OCI-LY1 (cell line): Measurements from ENCODE around the gene C11orf91.

Experiments
- H2AFZ ChIP-seq: fragments of 200-600 bp; sonication (generic), shearing (Covaris generic); 2 replicates; pipeline ENCODE4 v1.6.0; 2014; ENCODE audit warnings: antibody characterized with exemption, mild to moderate bottlenecking, low read length
- H3F3A ChIP-seq: fragments of 200-600 bp; sonication (generic), shearing (Covaris generic); 2 replicates; pipeline ENCODE4 v1.6.0; 2014; ENCODE audit warnings: mild to moderate bottlenecking, antibody characterized with exemption, low read length, moderate library complexity; ENCODE audit not compliant: insufficient read depth
- H3K27ac ChIP-seq: fragments of 200-600 bp; sonication (generic); 2 replicates; pipeline ENCODE4 v1.5.1; 2014; ENCODE audit warnings: low read length, mixed run types, mild to moderate bottlenecking, low read depth; ENCODE audit not compliant: poor library complexity, severe bottlenecking
- H3K27me3 ChIP-seq: fragments of 200-600 bp; sonication (generic); 2 replicates; pipeline ENCODE4 v1.6.0; 2014; ENCODE audit warnings: antibody characterized with exemption, mild to moderate bottlenecking, low read length, moderate library complexity; ENCODE audit not compliant: insufficient read depth
- H3K36me3 ChIP-seq: fragments of 200-600 bp; sonication (generic); 2 replicates; pipeline ENCODE4 v1.6.1; 2014; ENCODE audit warnings: mild to moderate bottlenecking, antibody characterized with exemption, low read length, moderate library complexity, mixed read lengths; ENCODE audit not compliant: insufficient read depth
- H3K4me1 ChIP-seq: fragments of 200-600 bp; sonication (generic); 2 replicates; pipeline ENCODE4 v1.5.1; 2014; ENCODE audit warnings: mild to moderate bottlenecking, low read length, moderate library complexity; ENCODE audit not compliant: insufficient read depth, severe bottlenecking
- H3K4me2 ChIP-seq: fragments of 200-600 bp; sonication (generic), shearing (Covaris generic); 2 replicates; pipeline ENCODE4 v1.6.1; 2014; ENCODE audit warnings: low read length
- H3K4me3 ChIP-seq: fragments of 200-600 bp; sonication (generic); 2 replicates; pipeline ENCODE4 v1.5.1; 2014; ENCODE audit warnings: low read length, low read depth, mild to moderate bottlenecking, mixed read lengths; ENCODE audit not compliant: poor library complexity, severe bottlenecking
- H3K79me2 ChIP-seq: fragments of 200-600 bp; shearing (Covaris generic); 2 replicates; pipeline ENCODE4 v1.6.1; 2016; ENCODE audit warnings: mixed run types, low read length, mixed read lengths; ENCODE audit not compliant: insufficient read depth
- H3K9ac ChIP-seq: fragments of 200-600 bp; sonication (generic), shearing (Covaris generic); 2 replicates; pipeline ENCODE4 v1.6.1; 2014; ENCODE audit warnings: mild to moderate bottlenecking, low read length, mixed read lengths
- H3K9me2 ChIP-seq: fragments of 200-600 bp; sonication (generic), shearing (Covaris generic); 2 replicates; pipeline ENCODE4 v1.6.1; 2014; ENCODE audit warnings: low read depth, mild to moderate bottlenecking, low read length, mixed read lengths
- H3K9me3 ChIP-seq: fragments of 200-600 bp; shearing (Covaris generic); 2 replicates; pipeline ENCODE4 v1.6.1; 2014; ENCODE audit warnings: low read length, mixed read lengths
- H4K20me1 ChIP-seq: fragments of 200-600 bp; sonication (generic), shearing (Covaris generic); 2 replicates; pipeline ENCODE4 v1.6.0; 2016; ENCODE audit warnings: mild to moderate bottlenecking, low read length; ENCODE audit not compliant: insufficient read depth
- CTCF ChIP-seq: fragments of 200-600 bp; sonication (generic), shearing (Covaris generic); IDR thresholded peaks from 2 replicates; pipeline ENCODE4 v1.5.1; 2017; ENCODE audit warnings: mild to moderate bottlenecking, antibody characterized with exemption, low read length, moderate library complexity, mixed read lengths
- EZH2 ChIP-seq: fragments of 200-600 bp; sonication (generic), shearing (Covaris generic); IDR thresholded peaks from 2 replicates; pipeline ENCODE4 v1.8.0; 2017; ENCODE audit warnings: borderline replicate concordance, mixed run types, mild to moderate bottlenecking, antibody characterized with exemption, low read length, moderate library complexity, mixed read lengths

Gene C11orf91

GRCh38 chr11:33703234-33703633 lies 2.6 kb upstream of the C11orf91 start:
- H3K9ac ChIP-seq, result no peak overlapping the region
- 0 out of 2 replicates have a peak, but pooled peaks cover under 1% of the 10 kb centered on the region for H3K27me3 ChIP-seq
- H3K36me3 ChIP-seq, result peaks cover 11% of the 10 kb centered on the region; the same call in 1 of the 2 replicates
- H2AFZ ChIP-seq, result no peak overlapping the region
- no peak overlapping the region for H3K27ac ChIP-seq
- H3K4me2 ChIP-seq, result no peak overlapping the region
- H3F3A ChIP-seq, result no peaks in the 10 kb centered on the region
- no peak overlapping the region for H3K4me3 ChIP-seq
- TF ChIP-seq EZH2 (no peak), CTCF (no peak)
- H4K20me1 ChIP-seq, result no peaks in the 10 kb centered on the region
- no peaks in the 10 kb centered on the region for H3K9me3 ChIP-seq
- peaks cover 6% of the 10 kb centered on the region for H3K4me1 ChIP-seq
- H3K9me2 ChIP-seq, result no peaks in the 10 kb centered on the region
- no peaks in the 10 kb centered on the region for H3K79me2 ChIP-seq

- Histone ChIP-seq H3K4me3 (peak overlapping the region; percentile 57), H4K20me1 (no peaks in the 10 kb centered on the region), H3K9ac (peak overlapping the region; percentile 41; the same call in 1 of the 2 replicates), H3K27ac (no peak overlapping the region), H3K79me2 (no peaks in the 10 kb centered on the region), H3K9me3 (no peaks in the 10 kb centered on the region), H3F3A (no peaks in the 10 kb centered on the region), H3K4me1 (peaks cover 6% of the 10 kb centered on the region), H3K27me3 (0 out of 2 replicates have a peak, but pooled peaks cover 4% of the 10 kb centered on the region), H3K9me2 (no peaks in the 10 kb centered on the region), H2AFZ (no peak overlapping the region), H3K4me2 (peak overlapping the region; percentile 77), H3K36me3 (0 out of 2 replicates have a peak, but pooled peaks cover 3% of the 10 kb centered on the region)
- TF ChIP-seq CTCF (no peak), EZH2 (no peak)
Observed at GRCh38 chr11:33701302-33702230, 940 bp upstream of the C11orf91 start.

GRCh38 chr11:33700063-33700501 lies 544 bp downstream of the C11orf91 start:
- peak overlapping the region; percentile 77 for H3K4me2 ChIP-seq

More at GRCh38 chr11:33700063-33700501, 544 bp downstream of the C11orf91 start:
- 0 out of 2 replicates have a peak, but pooled peaks cover under 1% of the 10 kb centered on the region for H3K36me3 ChIP-seq
- 0 out of 2 replicates have a peak, but pooled peaks cover 4% of the 10 kb centered on the region for H3K27me3 ChIP-seq
- H3K27ac ChIP-seq, result no peak overlapping the region
- no peak overlapping the region for H3K9ac ChIP-seq
- H3K4me3 ChIP-seq, result peak overlapping the region; percentile 57
- no peaks in the 10 kb centered on the region for H3K9me3 ChIP-seq
- no peaks in the 10 kb centered on the region for H4K20me1 ChIP-seq
- H3K9me2 ChIP-seq, result no peaks in the 10 kb centered on the region
- no peak overlapping the region for H2AFZ ChIP-seq
- H3K4me1 ChIP-seq, result peaks cover 11% of the 10 kb centered on the region
- TF ChIP-seq CTCF (no peak), EZH2 (no peak)
- no peaks in the 10 kb centered on the region for H3F3A ChIP-seq
- H3K79me2 ChIP-seq, result no peaks in the 10 kb centered on the region
